Fibroblast of lung (primary cell): ENCODE measurements around the gene CDC37.

ENCODE experiments used
- EZH2 ChIP-seq: IDR thresholded peaks from 2 replicates; pipeline ENCODE4 v1.5.1; 2012; ENCODE audit warnings: low read length, control low read depth, mild to moderate bottlenecking; ENCODE audit errors: missing control alignments
- TF ChIP-seq, protein P1 (sequence below), 2 donors: IDR thresholded peaks in 1 of 2; conservative IDR thresholded peaks in 1 of 2; 1 replicate in 1 of 2; 2 replicates in 1 of 2; pipeline ENCODE4 v1.5.1; 2011 to 2012; ENCODE audit warnings: low read length in 2 of 2, control low read depth in 1 of 2, inconsistent platforms in 1 of 2, low read depth in 1 of 2, mild to moderate bottlenecking in 1 of 2

DNA sequence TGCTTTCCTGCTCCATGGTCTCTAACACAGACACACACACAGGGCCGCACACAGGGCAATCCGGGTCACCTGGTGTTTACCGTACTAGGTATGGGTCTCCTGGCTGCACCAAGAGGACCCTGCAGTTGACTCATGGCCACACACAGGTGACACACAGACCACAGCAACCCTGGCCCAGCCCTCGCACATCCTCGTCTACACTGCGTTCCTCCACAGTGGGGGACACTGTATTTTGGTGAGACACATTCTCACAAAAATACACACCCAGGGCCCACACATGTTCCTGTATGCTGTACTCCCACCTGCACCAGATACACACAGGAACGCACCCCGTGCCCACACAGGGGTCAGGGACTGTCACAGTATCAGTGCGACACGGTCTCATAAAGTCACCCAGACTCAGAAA is 29.8 kb upstream of the CDC37 start:
- TF ChIP-seq, protein P1, sequence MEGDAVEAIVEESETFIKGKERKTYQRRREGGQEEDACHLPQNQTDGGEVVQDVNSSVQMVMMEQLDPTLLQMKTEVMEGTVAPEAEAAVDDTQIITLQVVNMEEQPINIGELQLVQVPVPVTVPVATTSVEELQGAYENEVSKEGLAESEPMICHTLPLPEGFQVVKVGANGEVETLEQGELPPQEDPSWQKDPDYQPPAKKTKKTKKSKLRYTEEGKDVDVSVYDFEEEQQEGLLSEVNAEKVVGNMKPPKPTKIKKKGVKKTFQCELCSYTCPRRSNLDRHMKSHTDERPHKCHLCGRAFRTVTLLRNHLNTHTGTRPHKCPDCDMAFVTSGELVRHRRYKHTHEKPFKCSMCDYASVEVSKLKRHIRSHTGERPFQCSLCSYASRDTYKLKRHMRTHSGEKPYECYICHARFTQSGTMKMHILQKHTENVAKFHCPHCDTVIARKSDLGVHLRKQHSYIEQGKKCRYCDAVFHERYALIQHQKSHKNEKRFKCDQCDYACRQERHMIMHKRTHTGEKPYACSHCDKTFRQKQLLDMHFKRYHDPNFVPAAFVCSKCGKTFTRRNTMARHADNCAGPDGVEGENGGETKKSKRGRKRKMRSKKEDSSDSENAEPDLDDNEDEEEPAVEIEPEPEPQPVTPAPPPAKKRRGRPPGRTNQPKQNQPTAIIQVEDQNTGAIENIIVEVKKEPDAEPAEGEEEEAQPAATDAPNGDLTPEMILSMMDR (conservative IDR thresholded peaks at IDR 0.05 in 1 of 2, IDR thresholded peaks at IDR 0.05 in 1 of 2; ENCODE audit: low read depth in 1 of 2, low read length in 2 of 2), result no peak
- TF ChIP-seq EZH2, result no peak
